Vagina (tissue), 2 donors: ENCODE measurements around the gene ITPR3.

Experiments
- CTCF ChIP-seq, 3 experiments: fragments of 450-650 bp in 2 of 3; fragments of 200-600 bp in 1 of 3; sonication (generic) in 1 of 3; IDR thresholded peaks; one replicate each; pipeline ENCODE4 v1.5.1; 2017 to 2019; ENCODE audit warnings: antibody characterized with exemption in 3 of 3, mild to moderate bottlenecking in 2 of 3, moderate library complexity in 2 of 3
- POLR2A ChIP-seq, 2 donors: fragments of 450-650 bp; IDR thresholded peaks; one replicate each; pipeline ENCODE4 v1.6.1; 2017; ENCODE audit warnings: antibody characterized with exemption in 2 of 2, mild to moderate bottlenecking in 2 of 2, moderate library complexity in 2 of 2

GRCh38 chr6:33744001-33744848, 123.1 kb downstream of the ITPR3 start:
- TF ChIP-seq POLR2A (IDR thresholded peaks at IDR 0.05) (no peak), CTCF (IDR thresholded peaks at IDR 0.05) (peak; percentile 58 to 91 (median 68))
